SU-DHL-6 (cell line): ENCODE results near the gene C6orf118.

ENCODE experiments used
- CTCF ChIP-seq: fragments of 200-600 bp; sonication (generic); IDR thresholded peaks from one replicate; pipeline ENCODE4 v1.5.1; 2017; ENCODE audit warnings: antibody characterized with exemption, mild to moderate bottlenecking, low read length, moderate library complexity; ENCODE audit not compliant: insufficient read depth, poor library complexity, severe bottlenecking
- EZH2phosphoT487 ChIP-seq: fragments of 200-600 bp; sonication (generic), shearing (Covaris generic); conservative IDR thresholded peaks from 2 replicates; pipeline ENCODE4 v1.6.1; 2018; ENCODE audit warnings: mild to moderate bottlenecking, antibody characterized with exemption, low read length, moderate library complexity, mixed read lengths

GRCh38 chr6:165268987-165269386, 40.4 kb downstream of the C6orf118 start:
- no peak for TF ChIP-seq CTCF
- TF ChIP-seq EZH2phosphoT487, result no peak
